Psoas muscle (tissue), 8 donors: ENCODE measurements around the gene MED22. TPM values are rescaled to one million over a fixed set of nuclear protein-coding genes. Genes with fewer than 3 reads are reported as not detected.

Experiments
- ATAC-seq, 4 donors: fragments of 200-7000 bp; cut with Tn5 transposase; one replicate each; pipeline ENCODE4 v1.9.1; 2020; ENCODE audit warnings: moderate library complexity in 3 of 4, mild to moderate bottlenecking in 2 of 4
- DNase-seq, 2 donors: peaks; one replicate each; pipeline ENCODE4 v3.0.0-alpha.2; 2020
- H3K27ac ChIP-seq: fragments of 200-600 bp; one replicate; pipeline ENCODE4 v1.8.0; 2022
- H3K27me3 ChIP-seq, 3 donors: fragments of 200-600 bp in 1 of 3; one replicate each; pipeline versions ENCODE4 v1.6.1 to v1.8.0; 2013 to 2022; ENCODE audit warnings: low read length in 2 of 3, mild to moderate bottlenecking in 2 of 3, moderate library complexity in 1 of 3; ENCODE audit not compliant: insufficient read depth in 3 of 3
- H3K36me3 ChIP-seq, 2 donors: fragments of 200-600 bp in 1 of 2; one replicate each; pipeline versions ENCODE4 v1.6.1 to v1.8.0; 2013 to 2022; ENCODE audit warnings: low read depth in 1 of 2, mild to moderate bottlenecking in 1 of 2, moderate library complexity in 1 of 2; ENCODE audit not compliant: insufficient read depth in 1 of 2
- H3K4me1 ChIP-seq: fragments of 200-600 bp; one replicate; pipeline ENCODE4 v1.8.0; 2022
- H3K4me3 ChIP-seq: fragments of 200-600 bp; one replicate; pipeline ENCODE4 v1.8.0; 2022; ENCODE audit warnings: mild to moderate bottlenecking
- H3K9me3 ChIP-seq: fragments of 200-600 bp; one replicate; pipeline ENCODE4 v1.8.0; 2022
- CTCF ChIP-seq: fragments of 200-600 bp; IDR thresholded peaks from one replicate; pipeline ENCODE4 v1.8.0; 2022; ENCODE audit warnings: antibody characterized with exemption
- WGBS, 3 donors: extraction: QIAGEN DNeasy Blood & Tissue Kit; methylation state at CpG; one replicate each; pipeline versions ENCODE4 v1.1.6 to v1.1.7; 2013; 5-methylcytosine and 5-hydroxymethylcytosine counted together
- intact Hi-C, 2 donors: fragments of 100-400 bp; cut with DNase I; formaldehyde crosslinking; loops; one replicate each; pipeline versions ENCODE4 v1.11.0 to v1.14.2; 2022
- polyA plus RNA-seq, 3 donors: library from polyadenylated mRNA; stranded (reverse); fragments of 200-250 nt; gene quantifications; one replicate each; pipeline ENCODE4 v1.2.3, GENCODE V29; 2013
- total RNA-seq, 4 donors: library from RNA; stranded (reverse); fragmentation: NEBNext Ultra II Directional in 2 of 4; extraction: Animal tissue kit (Norgen Biotek cat#: 25700) in 2 of 4; gene quantifications; one replicate each; pipeline versions ENCODE4 v1.2.1 to v1.2.4, GENCODE V29; 2021 to 2023
- donor health status: healthy with polysubstance abuse.
- donor health status: DM: no; HTN: no; CAD: no; lungs with moderate emphysema.
- donor health status: Bipolar disorder and iron deficiency.
- donor health status: healthy.
- donor health status: DM: yes; HTN: yes; CAD: no.
- donor health status: DM: no; HTN: no; CAD: no.
- donor health status: DM: no; HTN: no; CAD: no.
- donor health status: DM: yes; HTN: yes; CAD: no.

MED22 gene
- total and polyA plus RNA-seq, 7 donors: 7.5 to 43.5 (median 14.4) TPM

GRCh38 chr9:133367221-133367620 lies 19.3 kb upstream of the MED22 start:
- intact Hi-C loops: no loop called here
- no peaks in the 10 kb centered on the region for H3K9me3 ChIP-seq
- peaks cover 47% of the 10 kb centered on the region for H3K4me1 ChIP-seq
- ATAC-seq: no peak
- H3K4me3 ChIP-seq: no peak overlapping the region
- no peak overlapping the region for H3K27ac ChIP-seq
- H3K27me3 ChIP-seq: no peaks in the 10 kb centered on the region
- TF ChIP-seq CTCF: no peak
- peaks cover 4 to 73% of the 10 kb centered on the region in 2 donors for H3K36me3 ChIP-seq
- no peak for DNase-seq
- 91 to 93% (median 93%) methylated on average over 22 of the region's 22 CpGs for WGBS, 3 donors

- no peak overlapping the region for H3K27ac ChIP-seq
- DNase-seq (no peak), ATAC-seq (no peak)
- WGBS, 3 donors: 87 to 91% (median 90%) methylated on average over 11 of the region's 11 CpGs
- H3K4me1 ChIP-seq: peaks cover 40% of the 10 kb centered on the region
- H3K9me3 ChIP-seq: no peaks in the 10 kb centered on the region
- no peaks in the 10 kb centered on the region for H3K27me3 ChIP-seq
- no peak overlapping the region for H3K4me3 ChIP-seq
- TF ChIP-seq CTCF: no peak
- peaks cover 8 to 80% of the 10 kb centered on the region in 2 donors for H3K36me3 ChIP-seq
- intact Hi-C loops: no loop called here
Measured at GRCh38 chr9:133366435-133366834, 18.5 kb upstream of the MED22 start.

GRCh38 chr9:133362359-133363044 lies 14.6 kb upstream of the MED22 start:
- peaks cover 5% of the 10 kb centered on the region for H3K4me1 ChIP-seq
- no peaks in the 10 kb centered on the region for H3K27me3 ChIP-seq
- H3K9me3 ChIP-seq: no peaks in the 10 kb centered on the region
- DNase-seq (no peak), ATAC-seq (peak in 1 of 4 donors; percentile 10)
- WGBS, 3 donors: 84 to 86% (median 85%) methylated on average over 15 of the region's 15 CpGs
- H3K36me3 ChIP-seq: peaks cover 8 to 83% of the 10 kb centered on the region in 2 donors
- no peak overlapping the region for H3K27ac ChIP-seq
- H3K4me3 ChIP-seq: no peak overlapping the region
- intact Hi-C loops: no loop called here
- TF ChIP-seq CTCF: no peak

GRCh38 chr9:133361507-133362092 lies 13.7 kb upstream of the MED22 start:
- Histone ChIP-seq H3K4me1 (peaks cover 11% of the 10 kb centered on the region), H3K27me3 (no peaks in the 10 kb centered on the region), H3K9me3 (no peaks in the 10 kb centered on the region), H3K27ac (no peak overlapping the region), H3K36me3 (peaks cover 8 to 74% of the 10 kb centered on the region in 2 donors), H3K4me3 (no peak overlapping the region)
- no peak for TF ChIP-seq CTCF
- DNase-seq (no peak), ATAC-seq (no peak)
- WGBS, 3 donors: 76 to 85% (median 81%) methylated on average over 13 of the region's 13 CpGs
- intact Hi-C loops: no loop called here
